ENCODE results near the gene ARHGAP6. TPM values are rescaled to one million over a fixed set of nuclear protein-coding genes. Genes with fewer than 3 reads are reported as not detected.

Gene ARHGAP6
- total RNA-seq, 4 donors from 2014 or later = 49.2 to 63.8 (median 51.5) TPM

- Histone ChIP-seq H3K27me3 (no peaks in the 10 kb centered on the region), H3K27ac (no peak overlapping the region), H3K9me3 (no peaks in the 10 kb centered on the region), H3K36me3 (no peaks in the 10 kb centered on the region), H3K4me3 (replicated peaks in 1 of 3) (no peak overlapping the region), H3K4me1 (no peaks in the 10 kb centered on the region)
- 67 to 70% methylated on average over 9 to 10 of the region's 10 CpGs for WGBS, 2 donors
- TF ChIP-seq CTCF (IDR thresholded peaks at IDR 0.05) = no peak
- TF ChIP-seq POLR2A (IDR thresholded peaks at IDR 0.05) = no peak
- DNase-seq = peak; percentile 9 to 24
- intact Hi-C loops (cut with DNase I) = no loop called here
Observed at GRCh38 chrX:11412715-11413623, 252.8 kb downstream of the ARHGAP6 start.

- no peaks in the 10 kb centered on the region for H3K4me1 ChIP-seq
- TF ChIP-seq POLR2A (IDR thresholded peaks at IDR 0.05) (no peak), CTCF (IDR thresholded peaks at IDR 0.05) (no peak)
- no peak overlapping the region for H3K4me3 ChIP-seq (replicated peaks in 1 of 3)
- DNase-seq = no peak
- H3K27me3 ChIP-seq = no peaks in the 10 kb centered on the region
- WGBS, 2 donors = 94 to 98% methylated on average over 3 of the region's 3 CpGs
- intact Hi-C loops (cut with DNase I) = no loop called here
- H3K36me3 ChIP-seq = no peaks in the 10 kb centered on the region
- H3K9me3 ChIP-seq = no peaks in the 10 kb centered on the region
- H3K27ac ChIP-seq = peak overlapping the region in 1 of 3 donors; percentile 6
Observed at GRCh38 chrX:11409957-11410356, 255.8 kb downstream of the ARHGAP6 start.

- Histone ChIP-seq H3K36me3 (no peaks in the 10 kb centered on the region), H3K27ac (no peak overlapping the region), H3K27me3 (no peaks in the 10 kb centered on the region), H3K4me3 (replicated peaks in 1 of 3) (no peak overlapping the region), H3K9me3 (no peaks in the 10 kb centered on the region), H3K4me1 (no peaks in the 10 kb centered on the region)
- TF ChIP-seq POLR2A (IDR thresholded peaks at IDR 0.05) = no peak
- no peak for TF ChIP-seq CTCF (IDR thresholded peaks at IDR 0.05)
- intact Hi-C loops (cut with DNase I) = no loop called here
- 91 to 93% methylated on average over 3 of the region's 3 CpGs for WGBS, 2 donors
- DNase-seq = no peak
Observed at GRCh38 chrX:11408783-11409182, 256.9 kb downstream of the ARHGAP6 start.

GRCh38 chrX:11408109-11408405 is 257.7 kb downstream of the ARHGAP6 start:
- no peaks in the 10 kb centered on the region for H3K27me3 ChIP-seq
- H3K4me1 ChIP-seq = no peaks in the 10 kb centered on the region
- intact Hi-C loops (cut with DNase I) = no loop called here
- no peak for DNase-seq
- TF ChIP-seq POLR2A (IDR thresholded peaks at IDR 0.05) (no peak), CTCF (IDR thresholded peaks at IDR 0.05) (no peak)
- WGBS, 2 donors = 61 to 77% methylated on average over 5 of the region's 5 CpGs
- no peak overlapping the region for H3K4me3 ChIP-seq (replicated peaks in 1 of 3)
- no peaks in the 10 kb centered on the region for H3K9me3 ChIP-seq
- H3K27ac ChIP-seq = no peak overlapping the region
- H3K36me3 ChIP-seq = no peaks in the 10 kb centered on the region

- Histone ChIP-seq H3K27ac (no peak overlapping the region), H3K4me1 (no peaks in the 10 kb centered on the region)
- 85 to 88% methylated on average over 2 of the region's 2 CpGs for WGBS, 2 donors
Observed at GRCh38 chrX:11407331-11408108, 258.2 kb downstream of the ARHGAP6 start.

More at GRCh38 chrX:11407331-11408108, 258.2 kb downstream of the ARHGAP6 start:
- TF ChIP-seq CTCF (IDR thresholded peaks at IDR 0.05) (no peak), POLR2A (IDR thresholded peaks at IDR 0.05) (no peak)
- intact Hi-C loops (cut with DNase I) = no loop called here
- Histone ChIP-seq H3K9me3 (no peaks in the 10 kb centered on the region), H3K27me3 (no peaks in the 10 kb centered on the region), H3K4me3 (replicated peaks in 1 of 3) (no peak overlapping the region), H3K36me3 (no peaks in the 10 kb centered on the region)
- DNase-seq = no peak

Data from thyroid gland (tissue), 4 donors.